HG03196 (cell line): ENCODE data around the gene TAL1.
"Not testable (repeated sequence)": the region's sequence is repeated elsewhere in the genome, so short reads cannot be mapped to it uniquely, and the experiment has no call there.

Experiments used
- ATAC-seq: cut with Tn5 transposase; IDR thresholded peaks from one replicate; pipeline ENCODE4 v1.9.1; 2021; ENCODE audit not compliant: unreplicated experiment

Gene TAL1

DNA sequence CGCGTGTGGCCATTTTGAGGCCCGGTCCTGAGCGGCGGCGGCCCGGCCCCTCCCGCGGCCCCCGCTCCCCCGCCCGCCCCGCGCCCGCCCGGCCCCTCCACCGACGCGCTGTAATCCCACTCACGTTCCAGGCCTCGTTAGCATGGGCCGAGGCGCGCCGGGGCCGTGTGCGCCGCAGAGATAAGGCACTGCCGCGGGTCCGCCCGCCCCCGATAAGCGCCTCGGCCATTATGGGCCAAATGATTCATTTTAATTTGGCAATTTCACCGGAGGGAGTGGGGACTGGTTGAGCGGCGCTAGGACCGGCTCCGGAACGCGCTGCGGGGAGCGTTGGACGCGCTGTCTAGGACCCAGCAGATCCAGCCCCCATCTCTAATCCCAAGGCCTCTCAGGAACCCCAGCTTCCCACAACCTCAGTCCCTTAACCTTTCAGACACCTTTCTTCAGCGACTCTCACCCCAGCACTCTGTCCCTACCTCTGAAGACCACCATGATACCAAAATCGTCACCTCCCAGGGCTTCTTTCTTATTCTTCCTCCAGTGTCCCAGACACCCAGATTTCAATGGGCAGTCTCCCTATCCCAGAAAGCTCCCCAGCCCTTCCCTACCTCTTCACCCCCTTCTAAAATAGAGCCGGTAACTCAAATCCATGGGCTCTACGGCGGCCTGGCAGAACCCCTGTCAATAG, at the start of gene TAL1:
Gene TAL1, minus strand, starts transcription at position 39 of the 688 bp plus-strand sequence. CDS start 6,337 bp downstream, outside the sequence.
- no peak for ATAC-seq

GRCh38 chr1:47280142-47280541, 48.1 kb upstream of the TAL1 start:
- ATAC-seq, result no peak

- ATAC-seq, result no peak
Measured at GRCh38 chr1:47276850-47277249, 44.8 kb upstream of the TAL1 start.

- ATAC-seq, result not testable (repeated sequence)
Measured at GRCh38 chr1:47275811-47276210, 43.8 kb upstream of the TAL1 start.

- ATAC-seq, result not testable (repeated sequence)
Measured at GRCh38 chr1:47265529-47265928, 33.5 kb upstream of the TAL1 start.

DNA sequence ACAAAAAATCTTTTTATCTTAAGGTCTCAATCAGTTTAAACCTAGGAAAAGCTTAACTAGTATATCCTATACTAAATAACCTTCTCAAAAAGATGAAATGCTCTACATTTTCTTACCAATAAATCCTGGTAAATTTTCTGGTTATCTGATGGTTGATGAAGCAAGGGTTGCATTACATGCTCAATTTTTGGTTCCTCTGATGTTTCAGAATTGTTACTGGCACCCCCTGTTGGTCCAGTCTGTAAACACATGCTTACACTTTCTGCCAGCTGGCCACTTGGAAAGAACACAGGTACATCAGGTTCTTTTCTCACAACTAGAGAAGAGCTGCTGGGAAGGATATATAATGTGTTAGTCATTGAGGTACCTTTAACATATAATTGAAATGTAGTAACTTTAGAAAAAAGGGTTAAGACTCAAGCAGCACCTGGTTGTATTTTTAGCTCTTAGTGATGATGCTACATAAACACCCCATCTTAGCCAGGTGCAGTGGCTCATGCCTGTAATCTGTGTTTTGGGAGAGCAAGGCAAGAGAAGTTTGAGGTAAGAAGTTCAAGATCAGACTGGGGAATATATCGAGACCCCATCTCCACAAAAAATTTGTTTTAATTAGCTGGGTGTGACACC, 30.9 kb upstream of the TAL1 start:
- no peak for ATAC-seq

DNA sequence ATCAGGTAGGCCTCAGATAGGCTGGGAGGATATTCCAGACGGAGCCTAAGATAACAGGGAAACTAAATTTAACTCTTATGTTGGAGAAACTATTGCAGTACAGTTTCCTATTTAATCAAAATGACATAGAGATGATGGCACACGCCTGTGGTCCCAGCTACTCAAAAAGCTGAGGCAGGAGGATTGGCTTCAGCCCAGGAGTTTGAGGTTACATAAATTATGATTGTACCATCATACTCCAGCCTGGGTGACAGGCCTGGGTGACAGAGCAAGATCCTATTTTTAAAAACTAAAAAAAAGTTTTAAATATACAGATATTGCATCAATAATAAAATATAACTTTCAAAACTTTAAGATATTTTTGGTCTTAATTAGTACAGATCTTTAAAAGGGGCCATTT, 25.2 kb upstream of the TAL1 start:
- ATAC-seq, result no peak

- no peak for ATAC-seq
Measured at GRCh38 chr1:47252795-47253194, 20.8 kb upstream of the TAL1 start.

DNA sequence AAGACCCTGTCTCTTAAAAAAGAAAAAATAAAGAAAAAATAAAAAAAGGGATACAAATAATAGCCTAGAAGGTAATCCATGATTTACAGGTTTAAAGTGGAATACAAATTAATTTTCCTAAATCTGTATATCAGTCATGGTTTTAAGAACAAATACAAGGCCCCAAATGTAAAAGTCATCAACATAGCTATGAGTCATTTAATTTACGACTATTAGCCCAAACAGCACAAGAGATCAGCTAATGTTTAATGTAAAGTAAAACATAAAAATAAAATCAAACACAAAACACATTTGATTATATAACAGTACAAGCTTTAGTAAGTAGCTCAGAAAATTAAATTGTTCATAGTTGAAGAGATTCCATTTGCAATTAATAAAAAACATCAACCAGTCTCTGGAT, 20.3 kb upstream of the TAL1 start:
- ATAC-seq, result no peak

- ATAC-seq, result no peak
Measured at GRCh38 chr1:47249755-47250154, 17.7 kb upstream of the TAL1 start.

- ATAC-seq, result no peak
Measured at GRCh38 chr1:47244339-47244862, 12.4 kb upstream of the TAL1 start.

DNA sequence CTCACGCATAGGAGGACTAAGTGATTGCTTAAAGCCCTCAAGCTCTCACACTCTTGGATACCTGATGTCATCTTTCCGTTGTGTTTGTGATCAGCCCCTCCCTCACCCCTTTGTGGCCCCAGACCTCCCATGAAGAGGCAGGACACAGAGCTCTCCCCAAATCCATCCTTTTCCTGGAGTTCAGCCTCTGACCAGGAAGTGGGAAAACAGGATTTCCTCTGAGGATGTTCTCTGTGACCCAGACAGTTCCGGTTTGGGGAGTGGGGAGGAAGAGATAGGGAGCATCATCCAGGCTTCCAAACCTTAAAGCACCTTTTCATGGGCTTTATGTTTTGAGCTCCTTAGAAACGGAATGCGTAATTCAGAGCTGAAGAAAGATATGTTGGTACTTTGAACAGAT, 11.9 kb upstream of the TAL1 start:
- no peak for ATAC-seq

GRCh38 chr1:47241114-47242113, 9.4 kb upstream of the TAL1 start:
- ATAC-seq, result no peak

DNA sequence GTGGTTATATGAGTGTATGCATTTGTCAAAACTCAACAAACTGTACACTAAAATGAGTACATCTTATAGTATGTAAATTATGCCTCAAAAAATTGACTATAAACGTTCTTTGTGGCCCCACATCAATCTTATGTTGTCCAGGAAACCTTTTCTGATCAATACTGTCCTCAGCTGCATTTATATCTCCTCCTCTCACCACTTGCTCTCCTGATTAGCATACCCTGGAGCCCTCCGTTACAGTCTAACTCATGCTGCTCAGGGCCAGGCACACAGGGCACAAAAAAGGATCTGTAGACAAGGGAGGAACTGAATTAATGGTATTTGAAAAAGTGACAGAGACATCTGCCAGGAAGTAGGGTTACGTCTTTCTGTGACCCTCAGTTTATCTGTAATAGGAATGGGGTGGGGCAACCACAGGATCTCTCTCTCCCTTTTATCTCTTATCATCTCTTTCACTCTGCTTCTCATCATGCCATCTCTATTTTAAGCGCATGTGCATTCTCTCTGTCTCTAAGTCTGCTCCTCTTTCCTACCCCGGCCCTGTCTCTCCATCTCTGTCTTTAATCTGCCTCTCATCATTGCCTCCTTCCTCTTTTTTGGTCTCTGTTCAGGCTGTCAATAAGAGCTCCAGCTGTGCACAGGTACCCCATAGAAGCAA, 7.0 kb upstream of the TAL1 start:
- no peak for ATAC-seq

GRCh38 chr1:47235806-47236205, 3.8 kb upstream of the TAL1 start:
- ATAC-seq, result no peak

DNA sequence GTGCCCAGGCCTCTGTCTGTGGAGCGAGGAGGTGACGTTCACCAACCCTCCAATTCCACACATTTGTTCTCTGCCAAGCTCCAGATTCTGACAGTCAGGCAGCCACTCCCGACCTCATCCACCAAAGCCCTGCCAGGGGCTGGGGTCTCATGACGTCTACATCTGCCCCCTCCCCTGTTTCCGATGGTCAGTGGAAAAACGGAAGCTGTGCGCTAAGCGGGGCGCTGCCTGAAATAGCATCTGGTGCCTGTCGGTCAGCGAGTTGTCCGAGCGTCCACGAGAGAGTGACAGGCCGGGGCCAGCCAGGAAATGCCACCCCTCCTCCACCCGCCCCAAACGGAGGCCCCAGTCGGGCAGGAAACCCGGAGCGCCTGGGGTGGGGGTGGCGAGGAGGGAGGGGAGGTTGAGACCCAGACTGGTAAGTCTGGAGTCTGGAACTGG, 3.2 kb upstream of the TAL1 start:
- no peak for ATAC-seq

GRCh38 chr1:47233186-47233585, 1.2 kb upstream of the TAL1 start:
- no peak for ATAC-seq

- ATAC-seq, result no peak
Measured at GRCh38 chr1:47231301-47232186, 481 bp downstream of the TAL1 start.

GRCh38 chr1:47230692-47231300, 1.2 kb downstream of the TAL1 start:
- ATAC-seq, result no peak
